EL (cell line): ENCODE data around the gene CALD1.
"Not testable (repeated sequence)": the region's sequence is repeated elsewhere in the genome, so short reads cannot be mapped to it uniquely, and the experiment has no call there.

Source experiments
- DNase-seq: peaks from one replicate; pipeline ENCODE4 v3.0.0-alpha.2; 2016

Gene CALD1

DNA sequence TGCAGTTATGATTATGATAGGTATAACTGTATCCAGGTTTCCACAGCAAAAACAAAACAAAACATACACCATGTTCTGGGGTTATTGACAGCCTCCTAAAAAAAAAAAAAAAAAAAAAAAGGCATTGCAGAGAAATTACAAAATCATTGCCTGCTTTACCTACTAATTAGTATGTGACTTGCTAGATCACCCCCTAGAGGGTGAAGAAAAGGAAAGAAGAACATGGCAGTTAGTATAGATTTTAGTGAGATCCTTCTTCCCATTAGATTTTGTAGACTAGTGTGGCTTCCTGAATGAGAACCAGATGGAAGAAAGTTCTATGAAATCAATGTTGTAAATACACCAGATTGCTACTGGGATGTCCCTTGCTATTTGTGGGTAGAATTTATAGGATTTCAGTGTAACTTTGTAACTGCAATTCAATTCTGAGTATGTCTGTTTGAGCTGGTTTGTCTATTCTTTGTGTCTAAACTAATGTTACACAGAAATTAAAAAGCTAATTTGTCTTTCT, 182.9 kb downstream of the CALD1 start:
- no peak for DNase-seq

DNA sequence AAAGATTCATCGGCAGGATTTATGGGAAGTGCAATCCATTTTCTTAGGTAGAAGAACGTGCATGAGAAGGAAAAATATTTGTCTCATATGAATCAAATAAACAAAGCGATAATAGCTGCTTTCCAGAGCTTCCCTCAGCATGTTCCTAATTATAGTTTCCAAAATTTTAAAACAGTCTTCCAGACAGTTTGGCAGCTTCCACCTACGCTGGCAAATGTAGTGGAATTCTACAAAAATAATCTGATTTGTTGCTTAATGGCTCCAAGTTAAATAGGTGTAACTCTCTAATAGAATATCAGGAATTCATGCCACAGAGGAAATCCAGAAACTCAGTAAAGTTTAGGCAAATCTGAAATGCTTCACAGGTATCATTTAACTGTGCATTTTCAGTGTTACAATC, 183.6 kb downstream of the CALD1 start:
- no peak for DNase-seq

DNA sequence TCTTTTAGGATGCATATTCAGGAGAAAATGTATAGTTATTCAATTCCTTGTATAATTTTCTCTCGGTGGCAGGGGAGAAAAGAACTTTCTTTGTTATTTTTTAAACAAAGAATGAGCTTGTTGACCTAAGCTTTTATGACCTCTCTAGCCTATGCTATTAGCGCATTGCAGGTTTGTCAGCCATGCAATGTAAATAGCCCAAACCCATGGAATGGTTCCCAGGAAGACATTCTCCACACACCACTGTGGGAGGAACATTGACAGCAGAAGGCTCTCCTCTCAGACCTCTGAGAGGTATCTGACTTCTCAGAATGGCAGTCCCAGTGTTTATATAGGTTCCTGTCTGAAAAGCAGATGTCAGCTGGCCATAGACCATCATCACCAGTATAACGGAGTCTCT, 187.3 kb downstream of the CALD1 start:
- DNase-seq = no peak

DNA sequence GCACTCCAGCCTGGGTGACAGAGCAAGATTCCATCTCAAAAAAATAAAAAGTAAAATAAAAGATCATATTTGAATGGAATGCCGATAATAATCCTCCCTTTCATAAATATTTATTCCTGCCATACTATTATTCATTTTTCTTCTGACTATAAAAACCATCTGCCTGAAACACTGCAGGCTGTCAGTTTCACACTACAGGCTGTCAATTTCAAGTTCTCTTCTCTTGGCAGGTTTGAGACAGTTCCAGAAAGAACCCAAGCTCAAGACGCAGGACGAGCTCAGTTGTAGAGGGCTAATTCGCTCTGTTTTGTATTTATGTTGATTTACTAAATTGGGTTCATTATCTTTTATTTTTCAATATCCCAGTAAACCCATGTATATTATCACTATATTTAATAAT, 188.7 kb downstream of the CALD1 start:
- no peak for DNase-seq

GRCh38 chr7:134981645-134982044, 202.2 kb downstream of the CALD1 start:
- DNase-seq = not testable (repeated sequence)

GRCh38 chr7:134985894-134986362, 206.5 kb downstream of the CALD1 start:
- DNase-seq = no peak

DNA sequence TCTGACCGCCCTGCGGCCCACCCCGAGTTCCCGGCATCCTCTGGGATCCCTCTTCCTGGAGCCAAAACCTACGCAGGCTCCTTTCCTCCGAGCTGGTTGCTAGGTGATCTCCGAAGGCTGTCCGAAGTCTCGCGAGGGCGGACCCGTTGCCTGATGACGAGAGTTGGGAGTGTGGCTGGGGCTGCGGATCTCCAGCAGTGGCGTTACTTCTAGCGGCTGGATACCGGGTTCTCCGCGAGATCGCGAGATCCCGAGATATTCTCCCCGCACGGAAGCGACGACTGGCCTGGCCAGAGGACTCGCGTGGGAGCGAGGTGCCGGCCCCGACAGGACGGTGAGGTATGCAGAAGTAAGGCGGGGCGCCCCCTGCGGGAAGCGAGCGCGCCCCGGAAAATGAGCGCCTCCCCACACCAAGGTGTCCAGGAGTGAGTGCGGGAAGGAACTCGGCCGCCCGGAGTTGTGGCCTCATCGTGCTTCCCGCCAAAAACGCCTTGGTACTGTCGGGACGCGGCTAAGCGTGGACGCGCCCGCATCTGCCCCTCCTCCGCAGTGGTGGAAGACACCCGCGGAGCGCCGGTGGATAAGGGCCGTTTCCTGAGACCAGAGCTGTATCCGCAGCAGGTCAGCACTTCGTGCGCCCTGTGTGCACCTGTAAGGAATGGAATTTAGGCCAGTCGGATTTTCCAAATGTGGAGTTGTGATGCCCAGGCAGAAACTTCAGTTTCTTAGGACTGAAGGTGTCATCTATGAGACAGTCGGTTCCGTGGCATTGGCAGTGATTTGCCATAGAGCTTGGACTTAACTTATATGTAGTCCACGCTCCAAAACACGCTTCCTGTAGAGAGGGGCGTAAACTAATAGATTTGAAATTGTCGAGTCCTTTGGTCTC, 207.2 kb downstream of the CALD1 start, which contains the start of gene AGBL3:
Gene AGBL3 (plus strand): TSS at position 146 of the 889 bp plus-strand sequence. CDS start 1,426 bp downstream, outside the sequence.
- DNase-seq = peak; percentile 96

GRCh38 chr7:134988161-134988560, 208.7 kb downstream of the CALD1 start:
- no peak for DNase-seq

DNA sequence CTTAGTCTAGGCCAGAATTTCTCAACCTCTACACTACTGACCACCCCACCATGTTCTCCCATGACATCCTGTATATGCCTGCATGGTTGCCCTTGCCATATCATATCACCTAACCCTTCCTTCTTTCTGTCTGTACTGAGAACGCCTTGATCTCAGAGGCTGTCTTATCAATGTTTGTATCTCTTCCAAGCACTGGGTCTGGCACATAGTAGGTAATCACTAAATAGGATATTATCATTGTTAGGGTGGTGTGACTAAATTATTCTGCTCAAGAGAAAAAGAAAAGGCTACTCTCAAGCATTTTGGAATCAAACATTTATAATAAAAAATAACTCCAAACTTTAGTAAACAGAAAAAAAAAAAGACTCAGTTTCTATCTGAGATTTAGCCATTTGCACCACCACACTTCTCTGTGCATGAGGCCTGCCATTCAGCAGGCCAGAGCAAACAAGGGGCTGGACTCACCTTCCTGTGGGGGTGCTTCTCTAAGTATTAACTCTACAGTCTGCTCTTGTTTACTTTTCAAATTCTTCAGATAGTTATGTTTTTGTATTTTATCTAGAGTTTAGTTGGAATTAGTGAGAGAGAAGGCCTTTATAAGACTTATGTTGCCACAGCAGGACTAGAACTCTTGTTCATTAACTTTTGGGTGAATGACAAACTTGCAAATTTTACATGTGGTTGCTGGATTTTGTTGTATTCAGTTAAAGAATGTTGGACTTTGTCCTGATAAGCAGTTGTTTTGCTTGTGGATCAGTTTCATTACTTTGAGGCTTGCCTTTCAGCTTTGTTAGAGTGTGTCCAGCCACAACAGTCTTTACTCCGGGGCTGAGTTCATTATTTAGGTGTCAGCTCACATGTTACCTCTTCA, 212.3 kb downstream of the CALD1 start:
- peak; percentile 12 for DNase-seq

DNA sequence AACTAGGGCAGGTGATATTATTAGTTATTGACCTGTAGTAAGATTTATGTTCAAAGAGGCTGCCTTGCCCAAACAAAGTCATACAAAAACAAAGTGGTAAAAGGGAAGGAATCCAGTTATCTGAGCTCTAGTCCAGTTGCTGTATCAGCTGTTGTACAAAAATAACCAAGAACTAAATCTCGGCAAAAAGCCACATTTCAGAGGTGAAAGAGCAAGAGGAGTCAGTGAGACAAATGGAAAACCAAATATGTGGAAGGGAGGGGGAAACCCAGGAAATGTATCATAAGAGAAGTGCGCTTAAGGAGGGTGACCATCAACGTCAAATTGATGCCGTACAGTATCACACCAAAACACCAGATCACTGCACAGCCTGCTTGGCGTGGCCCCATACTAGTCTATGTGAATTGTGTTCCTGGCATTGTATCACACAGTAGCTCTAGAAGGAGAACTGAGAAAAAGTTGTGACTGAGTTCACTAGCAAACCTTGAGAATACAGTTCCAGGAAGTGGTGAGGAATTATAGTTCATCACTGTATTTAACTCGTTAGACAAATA, 213.3 kb downstream of the CALD1 start:
- DNase-seq = no peak

DNA sequence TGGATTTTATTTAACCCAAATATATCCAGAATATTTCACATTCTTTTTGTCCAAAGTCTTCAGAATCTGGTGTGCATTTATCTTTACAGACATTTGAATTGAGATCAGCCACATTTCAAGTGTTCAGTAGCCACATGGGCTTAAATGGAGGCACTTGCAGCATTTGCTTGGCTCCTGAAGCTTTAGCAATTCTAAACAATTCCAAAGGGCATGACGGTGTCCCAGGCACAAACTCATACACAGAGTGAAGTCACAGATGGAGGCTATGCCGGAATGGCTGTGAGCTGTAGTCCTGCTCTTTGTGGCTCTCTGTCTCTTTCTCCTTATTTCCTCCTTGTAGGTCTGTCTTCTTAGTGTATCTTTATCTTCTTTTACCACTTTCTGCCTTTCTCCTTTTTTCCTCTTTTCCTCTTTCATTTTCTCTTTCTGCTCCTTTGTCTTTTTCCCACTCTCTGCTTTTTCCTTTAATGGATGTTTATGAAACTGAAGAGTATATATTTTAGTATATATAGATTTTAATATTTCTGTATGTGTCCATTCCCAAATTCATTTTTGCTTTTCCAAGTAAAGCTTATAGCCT, 214.5 kb downstream of the CALD1 start:
- DNase-seq = no peak

GRCh38 chr7:134995239-134996096, 216.0 kb downstream of the CALD1 start:
- no peak for DNase-seq

DNA sequence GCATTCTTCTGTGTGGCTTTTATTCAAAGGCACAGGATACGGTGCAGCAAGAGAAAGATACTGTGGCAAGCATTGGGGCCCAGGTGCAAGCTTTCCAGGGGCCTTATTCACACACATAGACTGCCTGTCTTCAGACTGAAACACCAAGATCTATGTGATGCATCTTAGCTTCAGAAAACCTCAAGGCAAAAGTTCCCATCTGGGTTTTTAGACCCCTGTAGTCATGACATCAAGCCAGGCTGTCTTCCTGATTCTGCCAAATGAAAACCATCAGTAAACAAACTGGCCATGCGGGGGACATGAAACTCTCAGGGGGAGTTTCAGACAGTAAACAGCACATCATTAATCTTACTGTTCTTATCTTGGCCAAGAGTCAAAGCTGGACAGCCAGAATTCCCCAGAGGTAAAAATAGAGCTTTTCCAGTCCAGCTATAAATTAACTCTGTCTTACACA, 216.7 kb downstream of the CALD1 start:
- DNase-seq = no peak

- no peak for DNase-seq
Observed at GRCh38 chr7:134997214-134997885, 217.9 kb downstream of the CALD1 start.

DNA sequence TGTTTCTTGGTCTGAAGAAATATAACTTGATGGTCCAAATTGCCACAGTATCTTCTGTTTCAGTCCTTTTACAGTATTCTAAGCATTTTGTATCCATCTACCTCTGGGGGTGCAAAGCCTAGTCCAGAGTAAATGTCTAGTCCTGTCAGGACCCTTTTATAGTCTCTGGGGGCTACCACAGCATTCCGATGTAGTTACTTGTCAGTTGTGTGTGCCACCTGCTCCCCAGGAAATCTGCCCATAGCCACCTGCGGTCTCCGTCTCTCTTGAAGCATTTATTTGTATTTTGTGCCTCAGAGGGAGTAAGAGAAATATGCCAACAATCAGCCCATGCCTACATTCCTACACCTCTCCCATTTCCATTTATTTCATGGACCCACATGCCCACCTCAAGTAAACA, 219.7 kb downstream of the CALD1 start:
- no peak for DNase-seq

DNA sequence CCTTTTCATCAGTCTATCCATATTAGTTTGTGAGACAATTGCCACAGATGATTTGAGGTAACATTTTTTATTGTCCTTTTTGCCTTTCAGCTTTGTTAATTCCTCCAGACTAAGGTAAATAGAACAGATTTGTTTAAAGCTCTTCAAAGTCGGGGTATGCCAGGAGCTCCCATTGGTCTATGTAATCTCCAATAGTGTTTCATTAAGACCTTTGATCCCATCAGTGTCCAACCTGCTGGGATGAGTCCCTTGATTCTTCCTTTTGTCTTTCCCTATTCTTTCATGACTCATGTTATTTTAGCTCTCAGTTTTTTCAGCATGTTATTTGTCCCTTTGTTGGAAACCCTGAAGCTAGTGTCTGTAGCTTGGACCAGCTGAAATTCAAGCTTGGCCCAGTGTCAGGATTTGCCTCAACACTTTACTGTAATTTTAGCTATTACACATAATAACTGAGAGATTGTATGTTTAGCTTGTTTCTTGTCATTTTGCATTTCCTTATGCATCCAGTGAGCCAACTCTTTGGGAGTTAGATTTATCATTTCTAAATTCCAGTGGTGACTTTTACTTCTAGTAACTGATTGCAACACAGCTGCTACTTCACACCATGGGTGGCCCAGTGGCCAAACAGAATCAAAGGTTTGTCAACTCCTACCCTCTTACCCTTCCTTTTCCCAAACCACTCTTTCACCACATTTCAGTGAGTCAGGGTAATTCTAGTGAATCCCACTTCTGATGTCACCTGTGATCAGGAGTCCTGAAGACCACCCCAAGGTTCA, 222.1 kb downstream of the CALD1 start:
- DNase-seq = no peak

GRCh38 chr7:135012229-135012628, 232.8 kb downstream of the CALD1 start:
- no peak for DNase-seq
